ENCODE data around the gene ALDH8A1.

ALDH8A1 gene

DNA sequence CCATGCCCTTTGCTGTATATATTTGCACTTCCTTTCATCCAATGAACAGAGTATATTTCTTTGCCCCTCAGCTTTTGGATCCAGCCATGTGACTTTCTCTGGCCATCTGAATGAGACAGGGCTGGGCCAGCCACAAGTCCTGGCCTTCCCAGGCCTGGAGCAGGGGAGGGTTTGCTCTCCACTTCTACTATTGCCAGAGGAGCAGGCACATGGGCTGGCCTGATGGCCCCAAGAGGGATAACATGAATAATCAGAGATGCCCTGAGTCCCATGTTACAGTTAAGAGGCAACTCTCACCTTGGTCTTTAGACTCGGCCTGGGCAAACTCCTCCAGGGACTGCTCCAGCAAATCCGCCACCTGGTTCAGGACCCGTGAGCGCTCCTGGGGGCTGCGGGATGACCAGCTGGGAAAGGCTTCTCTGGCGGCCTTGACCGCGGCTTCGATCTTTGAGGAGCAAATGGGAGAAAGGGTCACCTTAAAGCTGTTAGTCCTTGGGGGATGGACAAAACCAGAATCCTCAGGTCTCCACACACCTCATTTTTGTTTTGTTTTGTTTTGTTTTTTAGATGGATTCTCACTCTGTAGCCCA, 6.3 kb downstream of the ALDH8A1 start:
- no peak for TF ChIP-seq CEBPB (IDR thresholded peaks at IDR 0.05)
- TF ChIP-seq TEAD4 (IDR thresholded peaks at IDR 0.05): no peak
- TF ChIP-seq, protein P1, sequence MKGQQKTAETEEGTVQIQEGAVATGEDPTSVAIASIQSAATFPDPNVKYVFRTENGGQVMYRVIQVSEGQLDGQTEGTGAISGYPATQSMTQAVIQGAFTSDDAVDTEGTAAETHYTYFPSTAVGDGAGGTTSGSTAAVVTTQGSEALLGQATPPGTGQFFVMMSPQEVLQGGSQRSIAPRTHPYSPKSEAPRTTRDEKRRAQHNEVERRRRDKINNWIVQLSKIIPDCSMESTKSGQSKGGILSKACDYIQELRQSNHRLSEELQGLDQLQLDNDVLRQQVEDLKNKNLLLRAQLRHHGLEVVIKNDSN (IDR thresholded peaks at IDR 0.05): no peak
- TF ChIP-seq TCF12 (IDR thresholded peaks at IDR 0.05; ENCODE audit: low read depth): no peak
- TF ChIP-seq, protein P2, sequence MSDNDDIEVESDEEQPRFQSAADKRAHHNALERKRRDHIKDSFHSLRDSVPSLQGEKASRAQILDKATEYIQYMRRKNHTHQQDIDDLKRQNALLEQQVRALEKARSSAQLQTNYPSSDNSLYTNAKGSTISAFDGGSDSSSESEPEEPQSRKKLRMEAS (IDR thresholded peaks at IDR 0.05): no peak
- TF ChIP-seq EP300 (IDR thresholded peaks at IDR 0.05; ENCODE audit: borderline replicate concordance): no peak
- no peak for TF ChIP-seq CREB1 (IDR thresholded peaks at IDR 0.05; ENCODE audit: low read depth)
- TF ChIP-seq, protein P3, sequence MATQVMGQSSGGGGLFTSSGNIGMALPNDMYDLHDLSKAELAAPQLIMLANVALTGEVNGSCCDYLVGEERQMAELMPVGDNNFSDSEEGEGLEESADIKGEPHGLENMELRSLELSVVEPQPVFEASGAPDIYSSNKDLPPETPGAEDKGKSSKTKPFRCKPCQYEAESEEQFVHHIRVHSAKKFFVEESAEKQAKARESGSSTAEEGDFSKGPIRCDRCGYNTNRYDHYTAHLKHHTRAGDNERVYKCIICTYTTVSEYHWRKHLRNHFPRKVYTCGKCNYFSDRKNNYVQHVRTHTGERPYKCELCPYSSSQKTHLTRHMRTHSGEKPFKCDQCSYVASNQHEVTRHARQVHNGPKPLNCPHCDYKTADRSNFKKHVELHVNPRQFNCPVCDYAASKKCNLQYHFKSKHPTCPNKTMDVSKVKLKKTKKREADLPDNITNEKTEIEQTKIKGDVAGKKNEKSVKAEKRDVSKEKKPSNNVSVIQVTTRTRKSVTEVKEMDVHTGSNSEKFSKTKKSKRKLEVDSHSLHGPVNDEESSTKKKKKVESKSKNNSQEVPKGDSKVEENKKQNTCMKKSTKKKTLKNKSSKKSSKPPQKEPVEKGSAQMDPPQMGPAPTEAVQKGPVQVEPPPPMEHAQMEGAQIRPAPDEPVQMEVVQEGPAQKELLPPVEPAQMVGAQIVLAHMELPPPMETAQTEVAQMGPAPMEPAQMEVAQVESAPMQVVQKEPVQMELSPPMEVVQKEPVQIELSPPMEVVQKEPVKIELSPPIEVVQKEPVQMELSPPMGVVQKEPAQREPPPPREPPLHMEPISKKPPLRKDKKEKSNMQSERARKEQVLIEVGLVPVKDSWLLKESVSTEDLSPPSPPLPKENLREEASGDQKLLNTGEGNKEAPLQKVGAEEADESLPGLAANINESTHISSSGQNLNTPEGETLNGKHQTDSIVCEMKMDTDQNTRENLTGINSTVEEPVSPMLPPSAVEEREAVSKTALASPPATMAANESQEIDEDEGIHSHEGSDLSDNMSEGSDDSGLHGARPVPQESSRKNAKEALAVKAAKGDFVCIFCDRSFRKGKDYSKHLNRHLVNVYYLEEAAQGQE (IDR thresholded peaks at IDR 0.05; ENCODE audit: low read depth): no peak
- no peak for TF ChIP-seq ZBTB7A (IDR thresholded peaks at IDR 0.05; ENCODE audit: low read depth)
- TF ChIP-seq EGR1 (IDR thresholded peaks at IDR 0.05): no peak
- no peak for TF ChIP-seq YY1 (IDR thresholded peaks at IDR 0.05; ENCODE audit: low read depth)
- no peak for TF ChIP-seq RAD21 (IDR thresholded peaks at IDR 0.05; ENCODE audit: low read depth)
- no peak for TF ChIP-seq FOXM1 (IDR thresholded peaks at IDR 0.05; ENCODE audit: borderline replicate concordance, low read depth)
- TF ChIP-seq TAF1 (IDR thresholded peaks at IDR 0.05; ENCODE audit: low read depth): no peak
- no peak for TF ChIP-seq NFIC (IDR thresholded peaks at IDR 0.05)

DNA sequence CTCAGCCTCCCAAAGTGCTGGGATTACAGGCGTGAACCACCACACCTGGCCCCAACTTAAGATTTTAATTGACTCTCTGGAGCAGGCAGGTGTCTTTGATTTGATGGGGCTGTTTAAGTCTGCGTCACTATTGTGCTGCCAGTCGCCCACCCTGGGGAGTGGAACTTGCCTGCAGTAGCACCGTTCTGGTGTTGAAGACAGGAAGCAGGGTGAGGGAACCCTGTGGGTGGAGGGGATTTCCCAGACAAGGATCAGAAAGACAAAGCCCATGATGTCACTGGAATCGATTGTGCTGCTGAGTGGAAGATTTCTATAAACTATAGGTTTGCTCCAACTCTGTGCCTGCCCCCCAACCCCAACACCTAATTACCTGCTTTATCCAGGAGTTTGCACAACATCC, 11.0 kb downstream of the ALDH8A1 start:
- TF ChIP-seq CEBPB (IDR thresholded peaks at IDR 0.05): no peak
- TF ChIP-seq, protein P3 (IDR thresholded peaks at IDR 0.05; ENCODE audit: low read depth): no peak
- TF ChIP-seq TCF12 (IDR thresholded peaks at IDR 0.05; ENCODE audit: low read depth): no peak

DNA sequence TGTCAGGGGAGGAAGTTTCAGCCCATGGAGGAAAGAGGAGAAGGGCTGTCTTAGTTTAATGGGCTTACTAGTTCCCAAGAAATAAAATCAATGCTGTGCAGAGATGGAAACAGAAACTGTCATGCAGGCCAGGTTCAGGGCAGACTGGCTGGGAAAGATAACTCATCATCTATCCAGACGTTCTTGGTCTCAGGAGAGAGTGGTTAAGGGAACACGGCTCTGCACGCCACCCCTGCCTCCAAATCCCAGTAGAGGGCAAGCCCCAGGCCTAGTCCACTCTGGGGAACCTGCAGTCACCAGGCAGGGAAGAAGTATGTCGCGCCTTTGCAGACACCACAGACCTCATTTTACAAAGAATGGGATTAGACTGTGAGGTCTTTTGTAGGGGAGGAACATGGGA, 12.5 kb downstream of the ALDH8A1 start:
- TF ChIP-seq YY1 (IDR thresholded peaks at IDR 0.05; ENCODE audit: low read depth) (no peak), FOXM1 (IDR thresholded peaks at IDR 0.05; ENCODE audit: borderline replicate concordance, low read depth) (no peak), EGR1 (IDR thresholded peaks at IDR 0.05) (no peak), TEAD4 (IDR thresholded peaks at IDR 0.05) (no peak), CEBPB (IDR thresholded peaks at IDR 0.05) (no peak), NFIC (IDR thresholded peaks at IDR 0.05) (no peak), TCF12 (IDR thresholded peaks at IDR 0.05; ENCODE audit: low read depth) (no peak), EP300 (IDR thresholded peaks at IDR 0.05; ENCODE audit: borderline replicate concordance) (no peak), CREB1 (IDR thresholded peaks at IDR 0.05; ENCODE audit: low read depth) (no peak), ZBTB7A (IDR thresholded peaks at IDR 0.05; ENCODE audit: low read depth) (no peak), RAD21 (IDR thresholded peaks at IDR 0.05; ENCODE audit: low read depth) (no peak), TAF1 (IDR thresholded peaks at IDR 0.05; ENCODE audit: low read depth) (no peak)
- TF ChIP-seq, protein P3 (IDR thresholded peaks at IDR 0.05; ENCODE audit: low read depth): no peak
- TF ChIP-seq, protein P2 (IDR thresholded peaks at IDR 0.05): no peak
- TF ChIP-seq, protein P1 (IDR thresholded peaks at IDR 0.05): no peak

DNA sequence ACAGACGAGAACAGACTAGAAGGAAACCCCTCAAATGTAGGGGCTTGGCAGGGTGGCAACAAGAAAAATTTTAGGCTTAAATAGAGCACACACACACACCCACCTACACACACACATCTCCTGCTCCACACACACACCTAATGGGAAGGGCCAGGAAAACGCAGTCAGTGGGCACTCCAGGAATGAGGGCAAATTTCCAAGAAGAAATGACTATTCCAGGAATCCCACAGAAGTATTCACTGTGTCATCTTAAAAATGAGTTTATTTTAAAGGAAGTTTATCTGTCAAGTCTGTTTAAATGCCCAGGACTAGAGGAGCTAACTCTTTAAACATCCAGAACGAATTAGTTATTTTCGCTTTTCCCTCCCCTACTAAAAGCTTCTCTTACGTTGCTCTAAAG, 13.0 kb downstream of the ALDH8A1 start:
- TF ChIP-seq TAF1 (IDR thresholded peaks at IDR 0.05; ENCODE audit: low read depth): no peak

DNA sequence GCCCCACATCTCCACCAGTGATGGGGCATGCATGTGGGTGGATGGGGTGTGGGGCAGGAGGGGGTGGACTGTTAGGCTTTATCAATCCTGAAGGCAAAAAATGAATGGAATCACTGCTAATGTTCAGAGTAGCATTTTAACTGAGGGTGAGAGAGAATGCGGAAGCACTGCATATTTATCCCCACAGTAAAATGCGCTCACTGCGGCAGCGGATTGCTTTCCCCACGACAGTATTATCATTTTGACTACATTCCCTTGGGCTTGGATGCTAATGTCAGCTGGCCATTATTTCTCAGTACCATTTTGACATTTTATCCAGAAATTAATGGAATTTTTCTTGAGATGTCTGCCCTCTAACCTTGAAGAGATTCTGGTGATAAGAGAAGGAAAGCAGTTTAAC, 13.4 kb downstream of the ALDH8A1 start:
- TF ChIP-seq RAD21 (IDR thresholded peaks at IDR 0.05; ENCODE audit: low read depth) (no peak), TEAD4 (IDR thresholded peaks at IDR 0.05) (no peak), NFIC (IDR thresholded peaks at IDR 0.05) (no peak), ZBTB7A (IDR thresholded peaks at IDR 0.05; ENCODE audit: low read depth) (no peak), FOXM1 (IDR thresholded peaks at IDR 0.05; ENCODE audit: borderline replicate concordance, low read depth) (no peak), EGR1 (IDR thresholded peaks at IDR 0.05) (no peak), CEBPB (IDR thresholded peaks at IDR 0.05) (no peak), YY1 (IDR thresholded peaks at IDR 0.05; ENCODE audit: low read depth) (no peak), TAF1 (IDR thresholded peaks at IDR 0.05; ENCODE audit: low read depth) (no peak), TCF12 (IDR thresholded peaks at IDR 0.05; ENCODE audit: low read depth) (no peak), CREB1 (IDR thresholded peaks at IDR 0.05; ENCODE audit: low read depth) (no peak), EP300 (IDR thresholded peaks at IDR 0.05; ENCODE audit: borderline replicate concordance) (no peak)
- TF ChIP-seq, protein P3 (IDR thresholded peaks at IDR 0.05; ENCODE audit: low read depth): no peak
- TF ChIP-seq, protein P2 (IDR thresholded peaks at IDR 0.05): no peak
- TF ChIP-seq, protein P1 (IDR thresholded peaks at IDR 0.05): no peak
